HepG2 (cell line): ENCODE data around the gene DPAGT1. TPM values are rescaled to one million over a fixed set of nuclear protein-coding genes. Genes with fewer than 3 reads are reported as not detected.
A peak's percentile ranks its signal among the peaks of the same experiment; 100 is the strongest.

Experiments used
- ARID2 ChIP-seq: sonication (generic); formaldehyde crosslinking; IDR thresholded peaks from 2 replicates; pipeline ENCODE4 v1.8.1; 2022; ENCODE audit warnings: mild to moderate bottlenecking, missing genetic modification reagents, borderline replicate concordance
- ASH2L ChIP-seq: fragments of 300-600, 200-600 bp; sonication (generic); IDR thresholded peaks from 2 replicates; pipeline ENCODE4 v1.7.0; 2017; ENCODE audit warnings: low read depth, mild to moderate bottlenecking, moderate library complexity, mixed read lengths, low read length; ENCODE audit not compliant: insufficient read length
- BCL6 ChIP-seq: IDR thresholded peaks from 2 replicates; pipeline ENCODE4 v1.6.1; 2016; ENCODE audit warnings: missing genetic modification reagents, missing compliant biosample characterization
- CC2D1A ChIP-seq: sonication (generic); formaldehyde crosslinking; IDR thresholded peaks from 2 replicates; pipeline ENCODE4 v1.8.1; 2023; ENCODE audit warnings: mild to moderate bottlenecking, missing genetic modification reagents
- ETV6 ChIP-seq: sonication (generic); formaldehyde crosslinking; conservative IDR thresholded peaks from 2 replicates; pipeline ENCODE4 v1.4.0; 2020; ENCODE audit warnings: missing genetic modification reagents
- FOXO1 ChIP-seq: sonication (generic); formaldehyde crosslinking; IDR thresholded peaks from 2 replicates; pipeline ENCODE4 v1.4.0; 2020; ENCODE audit warnings: missing genetic modification reagents
- IKZF5 ChIP-seq: IDR thresholded peaks from 2 replicates; pipeline ENCODE4 v1.6.1; 2018; ENCODE audit warnings: missing genetic modification reagents, mild to moderate bottlenecking, missing compliant biosample characterization
- ISL2 ChIP-seq: sonication (generic); formaldehyde crosslinking; IDR thresholded peaks from 2 replicates; pipeline ENCODE4 v1.5.0; 2020; ENCODE audit warnings: missing genetic modification reagents
- MEIS1 ChIP-seq: sonication (generic); formaldehyde crosslinking; IDR thresholded peaks from 2 replicates; pipeline ENCODE4 v1.9.0; 2021; ENCODE audit warnings: mild to moderate bottlenecking, missing genetic modification reagents, moderate library complexity, borderline replicate concordance
- NFKBIZ ChIP-seq: IDR thresholded peaks from 2 replicates; pipeline ENCODE4 v1.6.1; 2018; ENCODE audit warnings: missing genetic modification reagents, missing compliant biosample characterization
- PHF8 ChIP-seq: sonication (generic); formaldehyde crosslinking; IDR thresholded peaks from 2 replicates; pipeline ENCODE4 v1.5.0; 2020; ENCODE audit warnings: missing genetic modification reagents
- REPIN1 ChIP-seq: sonication (generic); formaldehyde crosslinking; IDR thresholded peaks from 2 replicates; pipeline ENCODE4 v1.8.0; 2022; ENCODE audit warnings: missing genetic modification reagents, low read depth, mild to moderate bottlenecking, borderline replicate concordance
- SAP130 ChIP-seq: IDR thresholded peaks from 2 replicates; pipeline ENCODE4 v1.6.1; 2016; ENCODE audit warnings: low read depth
- SP1 ChIP-seq, 2 experiments: fragments of 450-650 bp in 1 of 2; sonication (generic) in 1 of 2; formaldehyde crosslinking in 1 of 2; IDR thresholded peaks; 2 replicates each; pipeline versions ENCODE4 v1.4.0 to v1.6.1; 2016 to 2020; ENCODE audit warnings: missing genetic modification reagents in 1 of 2
- SP140L ChIP-seq: sonication (generic); formaldehyde crosslinking; IDR thresholded peaks from 2 replicates; pipeline ENCODE4 v1.4.0; 2020; ENCODE audit warnings: missing genetic modification reagents, borderline replicate concordance
- TARDBP ChIP-seq: sonication (generic); formaldehyde crosslinking; IDR thresholded peaks from 2 replicates; pipeline ENCODE4 v1.8.0; 2022; ENCODE audit warnings: mild to moderate bottlenecking, missing genetic modification reagents
- TBL1XR1 ChIP-seq: fragments of 150-350 bp; IDR thresholded peaks from 2 replicates; pipeline ENCODE4 v1.6.1; 2014; ENCODE audit warnings: borderline replicate concordance, low read length; ENCODE audit not compliant: partially characterized antibody
- YEATS4 ChIP-seq: sonication (generic); formaldehyde crosslinking; IDR thresholded peaks from 2 replicates; pipeline ENCODE4 v1.4.0; 2020; ENCODE audit warnings: missing genetic modification reagents, borderline replicate concordance
- ZBTB34 ChIP-seq: sonication (generic); formaldehyde crosslinking; IDR thresholded peaks from 2 replicates; pipeline ENCODE4 v1.8.0; 2022; ENCODE audit warnings: mild to moderate bottlenecking, missing genetic modification reagents
- ZNF225 ChIP-seq: sonication (generic); formaldehyde crosslinking; IDR thresholded peaks from 2 replicates; pipeline ENCODE4 v1.4.0; 2020; ENCODE audit warnings: mild to moderate bottlenecking, missing genetic modification reagents
- ZNF430 ChIP-seq: sonication (generic); formaldehyde crosslinking; IDR thresholded peaks from 2 replicates; pipeline ENCODE4 v1.9.0; 2021; ENCODE audit warnings: mild to moderate bottlenecking, missing genetic modification reagents
- polyA plus RNA-seq, 8 experiments: library from polyadenylated mRNA; depleted of rRNA in 3 of 8; stranded (reverse) in 7 of 8; unstranded in 1 of 8; fragments of >200 nt; fragmentation: Illumina TruSeq in 4 of 8; extraction: Trizol in 4 of 8; gene quantifications; 2 replicates each; pipeline versions ENCODE4 v1.2.1 to v1.2.3, GENCODE V29; 2011 to 2016; ENCODE audit warnings: low read depth in 4 of 8, missing spikeins in 1 of 8, mixed read lengths in 1 of 8; ENCODE audit not compliant: insufficient read depth in 1 of 8
- total RNA-seq, 5 experiments: library from RNA; depleted of rRNA; stranded (reverse); fragments of >200 nt; fragmentation: Illumina TruSeq; extraction: Trizol; gene quantifications; 2 replicates each; pipeline ENCODE4 v1.2.3, GENCODE V29; 2016; ENCODE audit warnings: low read depth in 1 of 5
- TF ChIP-seq, protein P1 (sequence below): IDR thresholded peaks from 2 replicates; pipeline ENCODE4 v1.6.1; 2012; ENCODE audit warnings: inconsistent platforms
- TF ChIP-seq, protein P2 (sequence below): IDR thresholded peaks from 2 replicates; pipeline ENCODE4 v1.6.1; 2016; ENCODE audit warnings: missing compliant biosample characterization, missing genetic modification reagents, borderline replicate concordance
- TF ChIP-seq, protein P3 (sequence below): sonication (generic); formaldehyde crosslinking; IDR thresholded peaks from 2 replicates; pipeline ENCODE4 v1.9.0; 2021; ENCODE audit warnings: missing genetic modification reagents, mild to moderate bottlenecking, borderline replicate concordance

The DPAGT1 gene
- total and polyA plus RNA-seq, 2 of the 13 experiments (the other 11 are each of a cell fraction or from before 2014, with no cell fraction given): 37.6 to 70.7 TPM

- TF ChIP-seq ZNF430 (CRISPR knock-in tag) (no peak; the same call in 1 of the 2 replicates), REPIN1 (0 out of 2 replicates have a peak, but pooled peaks have one; percentile 31), ARID2 (CRISPR knock-in tag) (peak; percentile 65; the same call in 1 of the 2 replicates), SP1 (IDR thresholded peaks at IDR 0.05) (no peak), SP1 (CRISPR knock-in tag; IDR thresholded peaks at IDR 0.05) (peak; percentile 81), YEATS4 (CRISPR knock-in tag) (peak; percentile 53; the same call in 1 of the 2 replicates), IKZF5 (CRISPR knock-in tag) (peak; percentile 95), SP140L (CRISPR knock-in tag) (peak; percentile 81; the same call in 1 of the 2 replicates), CC2D1A (CRISPR knock-in tag) (0 out of 2 replicates have a peak, but pooled peaks have one; percentile 60), SAP130 (CRISPR knock-in tag) (peak; percentile 99), ASH2L (peak; percentile 54), ZBTB34 (no peak), TARDBP (CRISPR knock-in tag) (peak; percentile 78; the same call in 1 of the 2 replicates), TBL1XR1 (peak; percentile 47), ZNF225 (CRISPR knock-in tag) (peak; percentile 82; the same call in 1 of the 2 replicates), NFKBIZ (CRISPR knock-in tag) (peak; percentile 44; the same call in 1 of the 2 replicates), ETV6 (CRISPR knock-in tag) (no peak; the same call in 1 of the 2 replicates), BCL6 (CRISPR knock-in tag) (peak; percentile 49; the same call in 1 of the 2 replicates), FOXO1 (CRISPR knock-in tag) (peak; percentile 48; the same call in 1 of the 2 replicates), ISL2 (CRISPR knock-in tag) (peak; percentile 33; the same call in 1 of the 2 replicates), MEIS1 (no peak), PHF8 (CRISPR knock-in tag) (peak; percentile 91)
- TF ChIP-seq, protein P1, sequence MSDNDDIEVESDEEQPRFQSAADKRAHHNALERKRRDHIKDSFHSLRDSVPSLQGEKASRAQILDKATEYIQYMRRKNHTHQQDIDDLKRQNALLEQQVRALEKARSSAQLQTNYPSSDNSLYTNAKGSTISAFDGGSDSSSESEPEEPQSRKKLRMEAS: peak; percentile 78
- TF ChIP-seq, protein P2, sequence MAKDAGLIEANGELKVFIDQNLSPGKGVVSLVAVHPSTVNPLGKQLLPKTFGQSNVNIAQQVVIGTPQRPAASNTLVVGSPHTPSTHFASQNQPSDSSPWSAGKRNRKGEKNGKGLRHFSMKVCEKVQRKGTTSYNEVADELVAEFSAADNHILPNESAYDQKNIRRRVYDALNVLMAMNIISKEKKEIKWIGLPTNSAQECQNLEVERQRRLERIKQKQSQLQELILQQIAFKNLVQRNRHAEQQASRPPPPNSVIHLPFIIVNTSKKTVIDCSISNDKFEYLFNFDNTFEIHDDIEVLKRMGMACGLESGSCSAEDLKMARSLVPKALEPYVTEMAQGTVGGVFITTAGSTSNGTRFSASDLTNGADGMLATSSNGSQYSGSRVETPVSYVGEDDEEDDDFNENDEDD: peak; percentile 70; the same call in 1 of the 2 replicates
- TF ChIP-seq, protein P3, sequence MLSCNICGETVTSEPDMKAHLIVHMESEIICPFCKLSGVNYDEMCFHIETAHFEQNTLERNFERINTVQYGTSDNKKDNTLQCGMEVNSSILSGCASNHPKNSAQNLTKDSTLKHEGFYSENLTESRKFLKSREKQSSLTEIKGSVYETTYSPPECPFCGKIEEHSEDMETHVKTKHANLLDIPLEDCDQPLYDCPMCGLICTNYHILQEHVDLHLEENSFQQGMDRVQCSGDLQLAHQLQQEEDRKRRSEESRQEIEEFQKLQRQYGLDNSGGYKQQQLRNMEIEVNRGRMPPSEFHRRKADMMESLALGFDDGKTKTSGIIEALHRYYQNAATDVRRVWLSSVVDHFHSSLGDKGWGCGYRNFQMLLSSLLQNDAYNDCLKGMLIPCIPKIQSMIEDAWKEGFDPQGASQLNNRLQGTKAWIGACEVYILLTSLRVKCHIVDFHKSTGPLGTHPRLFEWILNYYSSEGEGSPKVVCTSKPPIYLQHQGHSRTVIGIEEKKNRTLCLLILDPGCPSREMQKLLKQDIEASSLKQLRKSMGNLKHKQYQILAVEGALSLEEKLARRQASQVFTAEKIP: no peak
These were observed 34.1 kb downstream of the DPAGT1 start, which contains the start of gene VPS11 (continued) for GRCh38 chr11:119067371-119068222.
